HepG2 (cell line): ENCODE results near the gene GJB2. TPM values are rescaled to one million over a fixed set of nuclear protein-coding genes. Genes with fewer than 3 reads are reported as not detected.

Source experiments
- ATAC-seq: fragments of 200-7000 bp; cut with Tn5 transposase; 3 replicates; pipeline ENCODE4 v1.9.1; 2020; ENCODE audit warnings: mild to moderate bottlenecking, moderate library complexity
- BruUV-seq: library from RNA; stranded (reverse); fragments of 400-500 nt; replicated peaks from 2 replicates; lab custom pipeline; 2021; lab: Mats Ljungman, UMichigan
- CTCF ChIA-PET: fragments of 300-600 bp; formaldehyde crosslinking; extraction: SDS; loops from one replicate; lab custom pipeline; 2021; ENCODE audit warnings: low total read pairs, inconsistent platforms, low intra/inter-chr PET ratio; lab: Yijun Ruan, JAX
- POLR2A ChIA-PET: fragments of 350-600 bp; sonication (Branson Sonifier 250); formaldehyde crosslinking; loops from one replicate; lab custom pipeline; 2020; ENCODE audit warnings: antibody characterized with exemption, inconsistent platforms; lab: Yijun Ruan, JAX
- DNase-seq: peaks from one replicate; pipeline ENCODE4 v3.0.0-alpha.2; 2015; ENCODE audit warnings: low spot score
- FAIRE-seq: peaks from 3 replicates; lab custom pipeline; 2011; peaks lifted over from hg19 to GRCh38; lab: Jason Lieb, UNC
- H2AFZ ChIP-seq: one replicate; pipeline ENCODE4 v1.6.1; 2011; ENCODE audit warnings: low read length, inconsistent platforms
- H3K27ac ChIP-seq: fragments of 300-600 bp; 3 replicates; pipeline ENCODE4 v1.8.0; 2011; ENCODE audit warnings: mixed run types, mild to moderate bottlenecking, mixed read lengths, low read length, inconsistent platforms; ENCODE audit not compliant: insufficient read depth; ENCODE audit errors: extremely low read length
- H3K27me3 ChIP-seq, 2 experiments: fragments of 200-600 bp in 1 of 2; 2 replicates in 1 of 2; 3 replicates in 1 of 2; pipeline versions ENCODE4 v1.6.0 to v1.8.0; 2011; ENCODE audit warnings: low read length in 2 of 2, mild to moderate bottlenecking in 2 of 2, moderate library complexity in 2 of 2, inconsistent platforms in 1 of 2; ENCODE audit not compliant: insufficient read depth in 2 of 2, control insufficient read depth in 1 of 2
- H3K36me3 ChIP-seq, 2 experiments: fragments of 200-600 bp in 1 of 2; replicated peaks in 1 of 2; 2 replicates in 1 of 2; 3 replicates in 1 of 2; pipeline versions ENCODE4 v1.5.1 to v1.8.0; 2011; ENCODE audit warnings: low read length in 2 of 2, inconsistent platforms in 1 of 2; ENCODE audit not compliant: insufficient read depth in 2 of 2, control insufficient read depth in 1 of 2
- H3K4me1 ChIP-seq: 2 replicates; pipeline ENCODE4 v1.5.1; 2012; ENCODE audit warnings: low read length, inconsistent platforms; ENCODE audit not compliant: insufficient read depth
- H3K4me2 ChIP-seq: 2 replicates; pipeline ENCODE4 v1.6.0; 2011; ENCODE audit warnings: low read depth, low read length, inconsistent platforms
- H3K4me3 ChIP-seq, 3 experiments: fragments of 200-600 bp in 1 of 3; sonication (generic), shearing (Covaris generic) in 1 of 3; replicated peaks in 1 of 3; 2 replicates each; pipeline ENCODE4 v1.5.1; 2011 to 2016; ENCODE audit warnings: low read length in 3 of 3, inconsistent platforms in 2 of 3, low read depth in 2 of 3, mild to moderate bottlenecking in 2 of 3, control low read depth in 1 of 3, mixed read lengths in 1 of 3; ENCODE audit not compliant: insufficient read depth in 1 of 3
- H3K79me2 ChIP-seq: one replicate; pipeline ENCODE4 v1.6.1; 2011; ENCODE audit warnings: low read length, inconsistent platforms; ENCODE audit not compliant: insufficient read depth
- H3K9ac ChIP-seq: 2 replicates; pipeline ENCODE4 v1.6.0; 2011; ENCODE audit warnings: mild to moderate bottlenecking, low read depth, low read length, inconsistent platforms; ENCODE audit not compliant: insufficient read depth
- H3K9me3 ChIP-seq: 2 replicates; pipeline ENCODE4 v1.5.1; 2012; ENCODE audit warnings: mild to moderate bottlenecking, low read length
- H4K20me1 ChIP-seq: 2 replicates; pipeline ENCODE4 v1.6.0; 2011; ENCODE audit warnings: inconsistent platforms, mild to moderate bottlenecking, low read length, moderate library complexity; ENCODE audit not compliant: insufficient read depth
- ARNT2 ChIP-seq: sonication (generic); formaldehyde crosslinking; IDR thresholded peaks from 2 replicates; pipeline ENCODE4 v1.8.0; 2022; ENCODE audit warnings: mild to moderate bottlenecking, low read depth, missing genetic modification reagents, moderate library complexity
- BRCA1 ChIP-seq: sonication (generic); formaldehyde crosslinking; IDR thresholded peaks from 2 replicates; pipeline ENCODE4 v1.4.0; 2020; ENCODE audit warnings: missing genetic modification reagents
- CC2D1A ChIP-seq: sonication (generic); formaldehyde crosslinking; IDR thresholded peaks from 2 replicates; pipeline ENCODE4 v1.8.1; 2023; ENCODE audit warnings: mild to moderate bottlenecking, missing genetic modification reagents
- CHD4 ChIP-seq: fragments of 200-600 bp; sonication (generic); IDR thresholded peaks from 2 replicates; pipeline ENCODE4 v1.7.0; 2017; ENCODE audit warnings: mild to moderate bottlenecking, low read length, borderline replicate concordance
- DNMT1 ChIP-seq: sonication (generic); formaldehyde crosslinking; IDR thresholded peaks from 2 replicates; pipeline ENCODE4 v1.5.1; 2020; ENCODE audit warnings: mild to moderate bottlenecking, missing genetic modification reagents
- ELF1 ChIP-seq: sonication (generic); formaldehyde crosslinking; IDR thresholded peaks from 2 replicates; pipeline ENCODE4 v1.4.0; 2020; ENCODE audit warnings: missing genetic modification reagents
- FOXO1 ChIP-seq: sonication (generic); formaldehyde crosslinking; IDR thresholded peaks from 2 replicates; pipeline ENCODE4 v1.4.0; 2020; ENCODE audit warnings: missing genetic modification reagents
- JDP2 ChIP-seq: sonication (generic); formaldehyde crosslinking; IDR thresholded peaks from 2 replicates; pipeline ENCODE4 v1.8.1; 2022; ENCODE audit warnings: missing genetic modification reagents, borderline replicate concordance
- ONECUT2 ChIP-seq: sonication (generic); formaldehyde crosslinking; IDR thresholded peaks from 2 replicates; pipeline ENCODE4 v1.4.0; 2020; ENCODE audit warnings: missing genetic modification reagents
- RXRB ChIP-seq: IDR thresholded peaks from 2 replicates; pipeline ENCODE4 v1.6.1; 2016; ENCODE audit warnings: borderline replicate concordance, missing genetic modification reagents, missing compliant biosample characterization
- ZFP91 ChIP-seq: sonication (generic); formaldehyde crosslinking; IDR thresholded peaks from 2 replicates; pipeline ENCODE4 v1.9.0; 2022; ENCODE audit warnings: missing genetic modification reagents, mild to moderate bottlenecking, borderline replicate concordance
- ZNF335 ChIP-seq: sonication (generic); formaldehyde crosslinking; IDR thresholded peaks from 2 replicates; pipeline ENCODE4 v1.4.0; 2020; ENCODE audit warnings: missing genetic modification reagents
- ZNF546 ChIP-seq: sonication (generic); formaldehyde crosslinking; conservative IDR thresholded peaks from 2 replicates; pipeline ENCODE4 v1.8.1; 2023; ENCODE audit warnings: mild to moderate bottlenecking, missing genetic modification reagents
- ZNF607 ChIP-seq: sonication (generic); formaldehyde crosslinking; IDR thresholded peaks from 2 replicates; pipeline ENCODE4 v1.5.1; 2020; ENCODE audit warnings: missing genetic modification reagents, mild to moderate bottlenecking, borderline replicate concordance
- ZNF674 ChIP-seq: sonication (generic); formaldehyde crosslinking; IDR thresholded peaks from 2 replicates; pipeline ENCODE4 v1.5.0; 2020; ENCODE audit warnings: low read depth, mild to moderate bottlenecking, missing genetic modification reagents
- WGBS: methylation state at CpG from one replicate; pipeline ENCODE4 v1.1.6; 2017; ENCODE audit warnings: low lambda C conversion rate; 5-methylcytosine and 5-hydroxymethylcytosine counted together
- in situ Hi-C: cut with HindIII; loops from 2 replicates; pipeline ENCODE4 v1.10.0; 2017; ENCODE audit warnings: low pct_unique_long_range_greater_than_20kb; ENCODE audit not compliant: extremely low pct_ligation_motif_present
- intact Hi-C: fragments of 100-400 bp; cut with micrococcal nuclease; formaldehyde crosslinking; loops from one replicate; pipeline ENCODE4 v1.10.0; 2022; ENCODE audit not compliant: unreplicated experiment
- polyA plus RNA-seq, 8 experiments: library from polyadenylated mRNA; depleted of rRNA in 3 of 8; stranded (reverse) in 7 of 8; unstranded in 1 of 8; fragments of >200 nt; fragmentation: Illumina TruSeq in 4 of 8; extraction: Trizol in 4 of 8; gene quantifications; 2 replicates each; pipeline versions ENCODE4 v1.2.1 to v1.2.3, GENCODE V29; 2011 to 2016; ENCODE audit warnings: low read depth in 4 of 8, missing spikeins in 1 of 8, mixed read lengths in 1 of 8; ENCODE audit not compliant: insufficient read depth in 1 of 8
- total RNA-seq, 5 experiments: library from RNA; depleted of rRNA; stranded (reverse); fragments of >200 nt; fragmentation: Illumina TruSeq; extraction: Trizol; gene quantifications; 2 replicates each; pipeline ENCODE4 v1.2.3, GENCODE V29; 2016; ENCODE audit warnings: low read depth in 1 of 5
- TF ChIP-seq, protein P1 (sequence below): sonication (generic); formaldehyde crosslinking; IDR thresholded peaks from 2 replicates; pipeline ENCODE4 v1.4.0; 2020; ENCODE audit warnings: missing genetic modification reagents

GJB2 gene
- total and polyA plus RNA-seq, 2 of the 13 experiments (the other 11 are each of a cell fraction or from before 2014, with no cell fraction given), result 0.15 to 0.18 TPM

GRCh38 chr13:20185366-20186056 is 7.2 kb downstream of the GJB2 start:
- H4K20me1 ChIP-seq, result no peaks in the 10 kb centered on the region
- H3K9me3 ChIP-seq, result no peaks in the 10 kb centered on the region
- in situ Hi-C loops (loop anchor here (10.0 kb wide), 1 partner anchor 739 kb away; no protein-coding TSS in a partner anchor), intact Hi-C loops (no loop called here)
- H3K27me3 ChIP-seq, result peaks cover 3 to 28% of the 10 kb centered on the region in 2 experiments; a peak in 4 of 5 replicates
- no peaks in the 10 kb centered on the region for H3K36me3 ChIP-seq
- no peak overlapping the region for H3K4me2 ChIP-seq
- 20% methylated on average over 10 of the region's 12 CpGs for WGBS
- H3K4me3 ChIP-seq, result no peak overlapping the region
- no peak for FAIRE-seq
- DNase-seq, result no peak
- ChIA-PET POLR2A (no interaction called here), CTCF (no interaction called here)
- no peak overlapping the region for H3K27ac ChIP-seq
- H2AFZ ChIP-seq, result no peak overlapping the region
- no TSS peak for BruUV-seq
- no peaks in the 10 kb centered on the region for H3K79me2 ChIP-seq
- no peak for TF ChIP-seq ZNF674
- no peak for TF ChIP-seq JDP2 (CRISPR knock-in tag)
- TF ChIP-seq, protein P1, sequence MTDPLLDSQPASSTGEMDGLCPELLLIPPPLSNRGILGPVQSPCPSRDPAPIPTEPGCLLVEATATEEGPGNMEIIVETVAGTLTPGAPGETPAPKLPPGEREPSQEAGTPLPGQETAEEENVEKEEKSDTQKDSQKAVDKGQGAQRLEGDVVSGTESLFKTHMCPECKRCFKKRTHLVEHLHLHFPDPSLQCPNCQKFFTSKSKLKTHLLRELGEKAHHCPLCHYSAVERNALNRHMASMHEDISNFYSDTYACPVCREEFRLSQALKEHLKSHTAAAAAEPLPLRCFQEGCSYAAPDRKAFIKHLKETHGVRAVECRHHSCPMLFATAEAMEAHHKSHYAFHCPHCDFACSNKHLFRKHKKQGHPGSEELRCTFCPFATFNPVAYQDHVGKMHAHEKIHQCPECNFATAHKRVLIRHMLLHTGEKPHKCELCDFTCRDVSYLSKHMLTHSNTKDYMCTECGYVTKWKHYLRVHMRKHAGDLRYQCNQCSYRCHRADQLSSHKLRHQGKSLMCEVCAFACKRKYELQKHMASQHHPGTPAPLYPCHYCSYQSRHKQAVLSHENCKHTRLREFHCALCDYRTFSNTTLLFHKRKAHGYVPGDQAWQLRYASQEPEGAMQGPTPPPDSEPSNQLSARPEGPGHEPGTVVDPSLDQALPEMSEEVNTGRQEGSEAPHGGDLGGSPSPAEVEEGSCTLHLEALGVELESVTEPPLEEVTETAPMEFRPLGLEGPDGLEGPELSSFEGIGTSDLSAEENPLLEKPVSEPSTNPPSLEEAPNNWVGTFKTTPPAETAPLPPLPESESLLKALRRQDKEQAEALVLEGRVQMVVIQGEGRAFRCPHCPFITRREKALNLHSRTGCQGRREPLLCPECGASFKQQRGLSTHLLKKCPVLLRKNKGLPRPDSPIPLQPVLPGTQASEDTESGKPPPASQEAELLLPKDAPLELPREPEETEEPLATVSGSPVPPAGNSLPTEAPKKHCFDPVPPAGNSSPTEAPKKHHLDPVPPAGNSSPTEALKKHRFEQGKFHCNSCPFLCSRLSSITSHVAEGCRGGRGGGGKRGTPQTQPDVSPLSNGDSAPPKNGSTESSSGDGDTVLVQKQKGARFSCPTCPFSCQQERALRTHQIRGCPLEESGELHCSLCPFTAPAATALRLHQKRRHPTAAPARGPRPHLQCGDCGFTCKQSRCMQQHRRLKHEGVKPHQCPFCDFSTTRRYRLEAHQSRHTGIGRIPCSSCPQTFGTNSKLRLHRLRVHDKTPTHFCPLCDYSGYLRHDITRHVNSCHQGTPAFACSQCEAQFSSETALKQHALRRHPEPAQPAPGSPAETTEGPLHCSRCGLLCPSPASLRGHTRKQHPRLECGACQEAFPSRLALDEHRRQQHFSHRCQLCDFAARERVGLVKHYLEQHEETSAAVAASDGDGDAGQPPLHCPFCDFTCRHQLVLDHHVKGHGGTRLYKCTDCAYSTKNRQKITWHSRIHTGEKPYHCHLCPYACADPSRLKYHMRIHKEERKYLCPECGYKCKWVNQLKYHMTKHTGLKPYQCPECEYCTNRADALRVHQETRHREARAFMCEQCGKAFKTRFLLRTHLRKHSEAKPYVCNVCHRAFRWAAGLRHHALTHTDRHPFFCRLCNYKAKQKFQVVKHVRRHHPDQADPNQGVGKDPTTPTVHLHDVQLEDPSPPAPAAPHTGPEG, result no peak
- no peak for TF ChIP-seq ZNF335
- TF ChIP-seq ONECUT2 (CRISPR knock-in tag), result no peak
- no peak for TF ChIP-seq ELF1 (CRISPR knock-in tag)
- TF ChIP-seq FOXO1 (CRISPR knock-in tag), result no peak
- TF ChIP-seq ARNT2 (CRISPR knock-in tag), result no peak
- TF ChIP-seq DNMT1 (CRISPR knock-in tag), result no peak
- TF ChIP-seq ZFP91 (CRISPR knock-in tag), result no peak
- no peak for TF ChIP-seq CC2D1A
- TF ChIP-seq BRCA1 (CRISPR knock-in tag), result no peak
- no peak for TF ChIP-seq RXRB (CRISPR knock-in tag)
- TF ChIP-seq ZNF607 (CRISPR knock-in tag), result no peak
- TF ChIP-seq CHD4, result no peak
- TF ChIP-seq ZNF546 (CRISPR knock-in tag), result no peak
- no peak overlapping the region for H3K9ac ChIP-seq
- no peak for ATAC-seq
- peaks cover 18% of the 10 kb centered on the region for H3K4me1 ChIP-seq
